Stimulated activated CD8-positive, alpha-beta memory T cell treated with anti-CD3 and anti-CD28 coated beads, Interleukin-2, amount 100 ng/mL, for 1 hour (primary cell): ENCODE data around the gene YPEL3.

ENCODE experiments used
- DNase-seq, 2 donors: peaks; one replicate each; pipeline ENCODE4 v3.0.0-alpha.2; 2020; ENCODE audit warnings: low read depth in 2 of 2

The YPEL3 gene

GRCh38 chr16:30068750-30069610, 27.0 kb downstream of the YPEL3 start:
- peak in 1 of 2 donors; percentile 30 for DNase-seq

GRCh38 chr16:30068333-30068732, 27.7 kb downstream of the YPEL3 start:
- DNase-seq = no peak

GRCh38 chr16:30067584-30067916, 28.5 kb downstream of the YPEL3 start:
- DNase-seq = no peak

GRCh38 chr16:30066761-30067583, 29.0 kb downstream of the YPEL3 start:
- DNase-seq = no peak

- DNase-seq = no peak
These were observed 29.9 kb downstream of the YPEL3 start for GRCh38 chr16:30065943-30066760.

- peak; percentile 90 to 91 for DNase-seq
These were observed 30.7 kb downstream of the YPEL3 start, which contains the start of gene ALDOA for GRCh38 chr16:30065102-30065942. Gene ALDOA (plus strand): TSS chr16:30065760. CDS start chr16:30066898, 1,138 bp downstream.

- no peak for DNase-seq
These were observed 31.3 kb downstream of the YPEL3 start for GRCh38 chr16:30064729-30065101.

- peak in 1 of 2 donors; percentile 47 for DNase-seq
These were observed 31.9 kb downstream of the YPEL3 start for GRCh38 chr16:30063893-30064728.

- no peak for DNase-seq
These were observed 32.6 kb downstream of the YPEL3 start for GRCh38 chr16:30063278-30063892.

- no peak for DNase-seq
These were observed 35.0 kb downstream of the YPEL3 start for GRCh38 chr16:30060836-30061554.

GRCh38 chr16:30060346-30060745, 35.7 kb downstream of the YPEL3 start:
- DNase-seq = no peak

- no peak for DNase-seq
These were observed 41.0 kb downstream of the YPEL3 start for GRCh38 chr16:30054959-30055553.

GRCh38 chr16:30054451-30054850, 41.6 kb downstream of the YPEL3 start:
- no peak for DNase-seq

- no peak for DNase-seq
These were observed 42.5 kb downstream of the YPEL3 start for GRCh38 chr16:30053376-30054015.

- DNase-seq = peak; percentile 83 to 84
These were observed 43.2 kb downstream of the YPEL3 start for GRCh38 chr16:30052671-30053372.

GRCh38 chr16:30051518-30051917, 44.5 kb downstream of the YPEL3 start:
- DNase-seq = no peak

GRCh38 chr16:30049871-30050270, 46.1 kb downstream of the YPEL3 start:
- DNase-seq = no peak
